Activated CD8-positive, alpha-beta memory T cell treated with anti-CD3 and anti-CD28 coated beads for 24 hours (primary cell): ENCODE data around the gene CDYL.
"Not testable (repeated sequence)": the region's sequence is repeated elsewhere in the genome, so short reads cannot be mapped to it uniquely, and the experiment has no call there.

Source experiments
- DNase-seq: peaks from one replicate; pipeline ENCODE4 v3.0.0-alpha.2; 2020

Gene CDYL

DNA sequence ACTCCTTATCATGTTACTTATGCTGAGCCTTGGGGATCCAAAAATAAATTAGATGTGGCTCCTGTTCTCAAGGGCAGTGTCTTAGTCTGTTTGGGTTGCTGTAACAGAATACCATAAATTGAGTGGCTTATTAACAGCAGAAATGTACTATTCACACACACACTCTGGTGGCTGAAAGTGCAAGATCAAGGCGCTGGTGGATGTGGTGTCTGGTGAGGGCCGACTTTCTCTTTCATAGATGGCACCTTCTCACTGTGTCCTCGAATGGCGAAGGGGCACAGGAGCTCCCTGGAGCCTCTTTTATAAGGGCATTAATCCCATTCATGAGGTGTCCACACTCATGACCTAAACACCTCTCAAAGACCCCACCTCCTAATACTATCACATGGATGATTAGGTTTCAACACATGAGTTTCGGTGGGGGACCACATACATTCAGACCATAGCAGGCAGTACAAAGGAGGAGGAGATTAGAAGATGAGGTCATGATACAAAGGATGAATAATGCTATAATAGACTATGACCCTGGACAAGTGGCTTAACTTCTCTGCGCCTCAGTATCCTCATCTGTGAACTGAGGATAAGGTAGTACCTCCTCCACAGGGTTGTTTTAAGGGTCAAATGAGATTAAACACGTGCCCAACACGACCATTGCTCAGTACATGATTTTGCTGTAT, 193.5 kb downstream of the CDYL start:
- no peak for DNase-seq

- DNase-seq: no peak
Measured at GRCh38 chr6:4970739-4971395, 194.7 kb downstream of the CDYL start.

DNA sequence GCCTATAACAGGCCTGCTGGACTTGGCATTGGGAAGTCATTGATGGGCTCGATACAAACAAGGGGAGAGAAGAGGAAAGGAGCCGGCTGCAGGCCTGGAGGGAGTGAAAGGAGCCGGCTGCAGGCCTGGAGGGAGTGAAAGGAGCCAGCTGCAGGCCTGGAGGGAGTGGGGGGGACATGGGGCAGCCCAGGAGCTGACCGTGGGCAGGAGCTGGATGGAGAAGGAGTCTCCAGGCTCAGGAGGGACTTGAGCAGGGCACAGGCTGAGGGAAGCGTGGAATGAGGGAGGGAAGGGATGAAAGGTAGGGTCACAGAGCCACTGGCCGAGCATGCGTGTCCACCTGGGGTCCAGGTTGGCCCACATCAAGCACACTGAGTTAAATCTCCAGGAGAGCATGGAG, 195.6 kb downstream of the CDYL start:
- DNase-seq: no peak

DNA sequence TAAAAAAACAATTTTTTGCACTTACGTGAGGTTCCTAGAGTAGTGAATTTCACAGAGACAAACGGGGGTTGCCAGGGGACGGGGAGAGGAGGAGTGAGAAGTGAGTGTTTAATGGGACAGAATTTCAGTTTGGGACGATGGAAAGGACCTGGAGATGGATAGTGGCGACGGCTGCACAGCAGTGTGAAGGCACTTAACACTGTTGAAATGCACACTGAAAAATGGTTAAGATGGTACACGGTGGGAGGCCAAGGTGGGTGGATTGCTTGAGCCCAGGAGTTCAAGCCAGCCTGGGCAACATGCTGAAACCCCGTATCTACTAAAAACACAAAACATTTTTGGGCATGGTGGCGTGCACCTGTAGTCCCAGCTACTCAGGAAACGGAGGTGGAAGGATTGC, 196.2 kb downstream of the CDYL start:
- DNase-seq: no peak

GRCh38 chr6:4973415-4973814, 197.2 kb downstream of the CDYL start:
- no peak for DNase-seq

- no peak for DNase-seq
Measured at GRCh38 chr6:4973982-4974745, 198.0 kb downstream of the CDYL start.

DNA sequence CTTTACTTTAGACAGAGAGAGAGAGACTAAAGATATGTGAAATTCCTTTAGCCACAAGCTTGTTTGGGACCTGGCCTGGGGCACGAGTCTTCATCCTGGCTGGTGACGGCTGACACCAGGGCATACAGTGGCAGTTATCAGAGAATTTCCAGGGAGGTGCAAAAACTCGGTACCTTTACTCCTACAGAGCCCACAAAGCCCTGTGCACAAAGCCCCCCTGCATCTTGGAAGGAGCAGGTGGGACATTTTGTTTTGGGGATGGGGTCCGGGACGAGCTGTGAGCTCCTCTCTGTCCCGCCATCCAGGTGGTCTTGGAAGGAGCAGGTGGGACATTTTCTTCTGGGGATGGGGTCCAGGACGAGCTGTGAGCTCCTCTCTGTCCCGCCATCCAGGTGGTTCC, 198.8 kb downstream of the CDYL start:
- no peak for DNase-seq

- DNase-seq: no peak
Measured at GRCh38 chr6:4975506-4975905, 199.3 kb downstream of the CDYL start.

DNA sequence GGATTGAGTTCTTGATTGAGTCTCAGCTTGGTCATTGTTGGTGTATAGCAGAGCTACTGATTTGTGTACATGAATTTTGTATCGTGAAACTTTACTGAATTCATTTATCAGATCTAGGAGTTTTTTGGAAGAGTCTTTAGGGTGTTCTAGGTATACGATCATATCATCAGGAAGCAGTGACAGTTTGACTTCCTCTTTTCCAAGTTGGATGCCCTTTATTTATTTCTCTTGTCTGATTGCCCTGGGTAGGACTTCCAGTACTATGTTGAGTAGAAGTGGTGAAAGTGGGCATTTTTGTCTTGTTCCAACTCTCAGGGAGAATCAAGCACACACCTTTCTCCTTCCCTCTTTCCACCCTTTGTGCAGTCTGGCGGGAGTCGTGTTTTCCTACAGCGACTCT, 201.3 kb downstream of the CDYL start:
- no peak for DNase-seq

GRCh38 chr6:4979426-4979825, 203.2 kb downstream of the CDYL start:
- no peak for DNase-seq

DNA sequence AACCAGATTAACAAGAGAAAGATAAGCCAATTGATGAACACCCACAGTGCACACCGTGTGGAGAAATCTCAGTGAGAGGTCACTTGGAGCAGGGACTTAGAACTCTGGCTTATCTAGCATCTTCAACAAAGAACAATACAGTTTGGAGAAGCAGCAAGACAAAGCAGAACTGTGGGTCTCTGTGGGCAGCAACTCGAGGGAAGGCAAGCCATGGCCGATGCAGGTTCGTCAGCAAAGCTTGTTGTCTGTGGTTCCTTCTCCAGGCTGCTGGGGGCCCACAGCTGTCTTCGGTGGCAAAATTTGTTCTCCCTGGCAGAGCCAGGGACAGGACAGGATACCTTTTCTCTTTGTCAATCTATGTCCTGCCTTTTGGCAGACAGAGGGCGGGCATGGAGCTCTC, 205.6 kb downstream of the CDYL start:
- DNase-seq: no peak

DNA sequence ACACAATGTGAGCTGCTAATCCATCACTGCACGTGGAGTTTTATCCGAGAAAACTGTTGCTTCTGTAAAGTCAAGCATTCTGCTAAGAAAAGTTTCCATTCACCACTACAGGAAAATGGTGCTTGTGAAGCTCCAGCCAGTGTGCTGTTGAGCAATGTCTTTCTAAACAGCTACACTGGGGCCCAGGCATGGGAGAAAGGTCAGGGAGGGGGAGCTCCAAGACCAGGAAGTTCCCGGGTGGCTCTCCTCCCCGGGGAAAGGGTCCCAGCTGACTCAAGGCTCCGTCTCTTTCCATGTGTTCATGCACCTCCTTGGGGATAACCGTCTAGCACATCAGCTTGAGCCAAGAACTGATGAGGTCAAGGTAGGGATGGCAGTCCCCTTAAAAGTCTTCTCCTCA, 207.1 kb downstream of the CDYL start:
- no peak for DNase-seq

DNA sequence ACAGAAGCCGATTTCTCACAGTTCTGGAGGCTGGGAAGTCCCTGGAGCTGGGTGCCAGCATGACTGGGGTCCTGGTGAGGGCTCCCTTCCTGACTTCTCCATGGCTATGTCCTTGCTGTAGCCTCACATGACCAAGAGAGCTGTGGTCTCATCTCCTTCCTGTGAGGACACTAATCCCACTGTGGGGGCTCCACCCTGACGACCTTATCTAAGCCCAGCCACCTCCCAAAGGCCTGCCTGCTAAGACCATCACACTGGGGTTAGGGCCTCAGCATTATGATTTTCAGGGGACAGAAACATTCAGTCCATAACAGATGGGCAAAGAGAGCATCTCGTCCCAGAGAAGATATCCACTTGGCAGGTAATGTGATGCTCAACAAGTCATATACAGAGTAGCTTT, 210.8 kb downstream of the CDYL start:
- DNase-seq: no peak

DNA sequence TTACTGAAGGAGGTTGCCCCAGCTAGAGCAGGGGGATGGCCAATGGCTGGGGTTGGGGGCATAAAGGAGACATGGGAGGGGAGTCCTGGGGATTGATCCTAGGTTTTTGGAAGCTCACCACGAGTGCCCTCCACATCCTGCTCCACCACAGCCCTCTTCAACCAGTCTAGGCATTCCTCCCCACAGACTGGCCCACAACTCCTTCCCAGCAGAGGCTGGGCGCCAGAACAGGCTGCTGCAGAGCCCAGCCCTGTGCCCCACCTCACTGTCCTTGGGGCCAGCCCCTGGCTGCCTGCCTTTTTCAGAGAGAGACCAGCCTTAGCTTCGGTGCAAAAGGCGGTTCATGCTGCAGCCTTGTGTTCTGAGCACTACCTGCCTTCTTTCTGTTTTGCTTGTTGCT, 211.2 kb downstream of the CDYL start:
- DNase-seq: no peak

- DNase-seq: no peak
Measured at GRCh38 chr6:4994741-4995140, 218.5 kb downstream of the CDYL start.

- no peak for DNase-seq
Measured at GRCh38 chr6:4997862-4998261, 221.7 kb downstream of the CDYL start.

DNA sequence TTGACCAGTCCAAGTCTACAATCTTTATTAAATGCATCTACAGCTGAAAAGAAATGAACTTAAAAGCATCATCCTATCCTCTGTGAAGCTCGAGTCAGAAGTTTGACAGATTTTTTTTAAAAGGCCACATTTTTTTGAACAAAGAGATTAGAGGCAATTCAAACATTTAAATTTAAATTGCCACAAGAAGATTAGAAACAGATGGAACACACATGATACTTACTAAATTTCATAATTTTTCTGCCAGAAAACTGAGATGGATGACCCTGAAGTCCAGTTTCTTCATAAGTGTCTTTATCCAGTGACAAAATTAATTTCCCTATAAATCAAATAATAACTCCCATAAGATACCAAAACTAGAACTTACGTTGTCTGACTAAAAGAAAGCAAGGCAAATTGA, 223.4 kb downstream of the CDYL start:
- DNase-seq: no peak

- peak; percentile 99 for DNase-seq
Measured at GRCh38 chr6:5003604-5004372, 227.6 kb downstream of the CDYL start, which contains the start of gene RPP40. Gene RPP40, minus strand, starts transcription at chr6:5004037. Its CDS starts 35 bp downstream, at chr6:5004002.

GRCh38 chr6:5004373-5005037, 228.3 kb downstream of the CDYL start:
- DNase-seq: no peak

- DNase-seq: not testable (repeated sequence)
Measured at GRCh38 chr6:5005038-5005433, 228.8 kb downstream of the CDYL start.
